K562 (cell line): ENCODE results near the gene UPK3A. TPM values are rescaled to one million over a fixed set of nuclear protein-coding genes. Genes with fewer than 3 reads are reported as not detected.

ENCODE experiments used
- ATAC-seq: fragments of 200-7000 bp; cut with Tn5 transposase; 3 replicates; pipeline ENCODE4 v1.9.1; 2020; ENCODE audit warnings: moderate library complexity
- BruUV-seq: library from RNA; stranded (reverse); fragments of 400-500 nt; replicated peaks from 2 replicates; lab custom pipeline; 2021; lab: Mats Ljungman, UMichigan
- CTCF ChIA-PET: fragments of 300-600 bp; formaldehyde crosslinking; extraction: SDS; loops from one replicate; lab custom pipeline; 2021; ENCODE audit warnings: low intra/inter-chr PET ratio; lab: Yijun Ruan, JAX
- POLR2A ChIA-PET: fragments of 300-600, 350-650 bp; sonication (Branson Sonifier 250); formaldehyde crosslinking; extraction: SDS; loops from one replicate; lab custom pipeline; 2021; ENCODE audit warnings: antibody characterized with exemption, inconsistent platforms; lab: Yijun Ruan, JAX
- DNase-seq, 4 experiments: peaks; one replicate each; pipeline versions ENCODE4 v3.0.0 to v3.0.0-alpha.2; 2011 to 2018; ENCODE audit warnings: low spot score in 3 of 4, mixed read lengths in 3 of 4; ENCODE audit errors: extremely low read depth in 1 of 4
- FAIRE-seq: peaks from 2 replicates; lab custom pipeline; 2011; peaks lifted over from hg19 to GRCh38; lab: Jason Lieb, UNC
- H2AFZ ChIP-seq: 2 replicates; pipeline ENCODE4 v1.6.0; 2011; ENCODE audit warnings: low read depth, low read length, control low read depth, inconsistent platforms
- H3K27ac ChIP-seq: fragments of 200-600 bp; 3 replicates; pipeline ENCODE4 v1.8.0; 2011; ENCODE audit warnings: low read depth, mild to moderate bottlenecking, control low read depth, inconsistent platforms, low read length, moderate library complexity, mixed read lengths; ENCODE audit errors: extremely low read depth
- H3K27me3 ChIP-seq, 2 experiments: fragments of 300-600 bp in 1 of 2; 2 replicates in 1 of 2; 3 replicates in 1 of 2; pipeline versions ENCODE4 v1.6.0 to v1.8.0; 2011; ENCODE audit warnings: inconsistent platforms in 2 of 2, low read length in 2 of 2, mild to moderate bottlenecking in 1 of 2, mixed read lengths in 1 of 2, moderate library complexity in 1 of 2; ENCODE audit not compliant: control insufficient read depth in 2 of 2, insufficient read depth in 2 of 2
- H3K36me3 ChIP-seq: fragments of 300-600 bp; 3 replicates; pipeline ENCODE4 v1.8.0; 2011; ENCODE audit warnings: mild to moderate bottlenecking, low read length, inconsistent platforms; ENCODE audit not compliant: control insufficient read depth, insufficient read depth
- H3K4me1 ChIP-seq, 2 experiments: fragments of 200-600 bp in 1 of 2; replicated peaks in 1 of 2; 2 replicates in 1 of 2; 3 replicates in 1 of 2; pipeline versions ENCODE4 v1.5.1 to v1.8.0; 2011; ENCODE audit warnings: inconsistent platforms in 2 of 2, low read length in 2 of 2, mild to moderate bottlenecking in 1 of 2, mixed read lengths in 1 of 2, moderate library complexity in 1 of 2; ENCODE audit not compliant: control insufficient read depth in 2 of 2, insufficient read depth in 2 of 2
- H3K4me2 ChIP-seq: 2 replicates; pipeline ENCODE4 v1.6.1; 2011; ENCODE audit warnings: low read length, control low read depth, inconsistent platforms, mixed read lengths; ENCODE audit not compliant: insufficient read depth
- H3K4me3 ChIP-seq: fragments of 200-600 bp; sonication (generic), shearing (Covaris generic); 2 replicates; pipeline ENCODE4 v1.5.1; 2016; ENCODE audit warnings: control low read depth, inconsistent platforms
- H3K79me2 ChIP-seq: fragments of 200-600 bp; 3 replicates; pipeline ENCODE4 v1.8.0; 2011; ENCODE audit warnings: low read length, inconsistent platforms; ENCODE audit not compliant: control insufficient read depth, insufficient read depth
- H3K9ac ChIP-seq, 2 experiments: 2 replicates each; pipeline versions ENCODE4 v1.6.0 to v1.6.1; 2011; ENCODE audit warnings: low read depth in 2 of 2, low read length in 2 of 2, control low read depth in 1 of 2, inconsistent platforms in 1 of 2, mild to moderate bottlenecking in 1 of 2, mixed read lengths in 1 of 2; ENCODE audit not compliant: insufficient read depth in 1 of 2
- H3K9me1 ChIP-seq: one replicate; pipeline ENCODE4 v1.6.0; 2011; ENCODE audit warnings: inconsistent platforms, mild to moderate bottlenecking, low read length, moderate library complexity; ENCODE audit not compliant: control insufficient read depth, insufficient read depth
- H3K9me3 ChIP-seq: replicated peaks from 2 replicates; pipeline ENCODE4 v1.5.1; 2011; ENCODE audit warnings: low read depth, low read length, inconsistent platforms; ENCODE audit not compliant: control insufficient read depth, insufficient read depth
- H4K20me1 ChIP-seq: replicated peaks from 2 replicates; pipeline ENCODE4 v1.6.1; 2011; ENCODE audit warnings: low read length, inconsistent platforms, mixed read lengths; ENCODE audit not compliant: control insufficient read depth, insufficient read depth
- CHD4 ChIP-seq: fragments of 200-600 bp; sonication (generic); IDR thresholded peaks from 3 replicates; pipeline ENCODE4 v1.6.1; 2012; ENCODE audit warnings: low read depth, mild to moderate bottlenecking, mixed read lengths, low read length, inconsistent platforms; ENCODE audit not compliant: insufficient read depth, insufficient replicate concordance, poor library complexity, severe bottlenecking
- HIVEP1 ChIP-seq: fragments of 250-450 bp; sonication (Bioruptor Pico); IDR thresholded peaks from 2 replicates; pipeline ENCODE4 v1.4.0; 2020; ENCODE audit warnings: mild to moderate bottlenecking
- LARP7 ChIP-seq: fragments of 450-650 bp; IDR thresholded peaks from 2 replicates; pipeline ENCODE4 v1.6.1; 2016
- MTA3 ChIP-seq: fragments of 450-650 bp; formaldehyde crosslinking; IDR thresholded peaks from 2 replicates; pipeline ENCODE4 v1.6.1; 2017; ENCODE audit warnings: mild to moderate bottlenecking, borderline replicate concordance
- NFXL1 ChIP-seq: fragments of 450-650 bp; formaldehyde crosslinking; IDR thresholded peaks from 2 replicates; pipeline ENCODE4 v1.4.0; 2021; ENCODE audit warnings: mild to moderate bottlenecking
- WGBS: fragments of 100-300 bp; shearing (Covaris generic); methylation state at CpG from one replicate; pipeline ENCODE4 v1.1.6; 2016; ENCODE audit warnings: low coverage, mixed read lengths; ENCODE audit not compliant: insufficient coverage; ENCODE audit errors: missing lambda C conversion rate; 5-methylcytosine and 5-hydroxymethylcytosine counted together
- in situ Hi-C: fragments of 300-500 bp; cut with MboI; formaldehyde crosslinking; loops from 4 replicates; pipeline ENCODE4 v1.15.0; 2018; ENCODE audit warnings: inconsistent platforms, mixed read lengths
- intact Hi-C: fragments of 100-400 bp; cut with micrococcal nuclease; formaldehyde crosslinking; loops from 2 replicates; pipeline ENCODE4 v1.14.2; 2022
- polyA plus RNA-seq, 8 experiments: library from polyadenylated mRNA; depleted of rRNA in 4 of 8; stranded (reverse) in 5 of 8; unstranded in 3 of 8; fragments of >200 nt; fragmentation: Nextera tagmentation in 2 of 8; fragmentation: Illumina TruSeq in 1 of 8; extraction: Ambion mirVana in 2 of 8; extraction: Trizol in 1 of 8; gene quantifications; 2 replicates each; pipeline versions ENCODE4 v1.2.1 to v1.2.3, GENCODE V29; 2011 to 2014; ENCODE audit warnings: inconsistent platforms in 1 of 8, missing spikeins in 1 of 8
- total RNA-seq, 7 experiments: library from RNA; depleted of rRNA in 6 of 7; stranded (reverse); fragments of >200 nt in 6 of 7; fragmentation: Illumina TruSeq in 2 of 7; extraction: Trizol in 2 of 7; gene quantifications; 2 replicates each; pipeline versions ENCODE4 v1.2.1 to v1.2.3, GENCODE V29; 2011 to 2021; ENCODE audit warnings: low replicate concordance in 1 of 7
- TF ChIP-seq, protein P1 (sequence below): sonication (generic); formaldehyde crosslinking; IDR thresholded peaks from 2 replicates; pipeline ENCODE4 v1.4.0; 2020; ENCODE audit warnings: mild to moderate bottlenecking, missing genetic modification reagents
- TF ChIP-seq, protein P2 (sequence below): sonication (generic); formaldehyde crosslinking; IDR thresholded peaks from 2 replicates; pipeline ENCODE4 v1.8.0; 2022; ENCODE audit warnings: mild to moderate bottlenecking, missing genetic modification reagents
- TF ChIP-seq, protein P3 (sequence below): sonication (generic); formaldehyde crosslinking; IDR thresholded peaks from 2 replicates; pipeline ENCODE4 v1.8.1; 2023; ENCODE audit warnings: mild to moderate bottlenecking, missing genetic modification reagents
- TF ChIP-seq, protein P4 (sequence below): fragments of 250-450 bp; sonication (Bioruptor Pico); IDR thresholded peaks from 2 replicates; pipeline ENCODE4 v1.5.0; 2021; ENCODE audit warnings: mild to moderate bottlenecking, borderline replicate concordance
- TF ChIP-seq, protein P5 (sequence below): fragments of 450-650 bp; formaldehyde crosslinking; IDR thresholded peaks from 2 replicates; pipeline ENCODE4 v1.4.0; 2020; ENCODE audit warnings: mild to moderate bottlenecking

The UPK3A gene
- total and polyA plus RNA-seq, 9 of the 15 experiments (the other 6 are each of a cell fraction or from before 2014, with no cell fraction given): not detected

DNA sequence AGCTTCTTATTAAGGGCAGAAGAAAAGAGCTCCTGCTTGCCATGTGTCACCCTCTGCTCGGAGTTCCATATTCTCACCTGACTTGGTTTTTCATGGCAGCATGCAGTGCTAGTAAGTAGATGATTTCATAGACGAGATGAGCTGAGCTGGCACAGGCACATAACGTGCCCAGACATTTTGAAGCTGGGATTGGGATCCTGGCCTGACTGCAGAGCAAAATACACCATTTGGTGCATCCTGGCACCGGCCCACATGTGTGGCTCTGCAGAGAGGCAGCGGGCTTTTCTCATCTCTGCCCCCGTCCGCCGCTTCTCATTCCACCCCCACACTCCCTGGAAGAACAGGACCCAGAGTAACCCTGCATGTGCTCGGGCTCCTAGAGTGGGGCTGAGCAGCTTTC is 49.8 kb downstream of the UPK3A start:
- FAIRE-seq (no peak), DNase-seq (no peak), ATAC-seq (no peak)
- Histone ChIP-seq H3K9ac (no peak overlapping the region), H3K79me2 (no peaks in the 10 kb centered on the region), H3K4me3 (no peak overlapping the region), H3K36me3 (peaks cover 86% of the 10 kb centered on the region; the same call in 2 of the 3 replicates), H3K9me1 (no peaks in the 10 kb centered on the region), H3K4me1 (no peaks in the 10 kb centered on the region), H3K27me3 (no peaks in the 10 kb centered on the region), H2AFZ (no peak overlapping the region), H3K4me2 (no peak overlapping the region), H4K20me1 (no peaks in the 10 kb centered on the region), H3K9me3 (no peaks in the 10 kb centered on the region), H3K27ac (no peak overlapping the region)
- intact Hi-C loops (no loop called here), in situ Hi-C loops (no loop called here)
- no TSS peak for BruUV-seq
- ChIA-PET CTCF (no interaction called here), POLR2A (interaction anchor here (0.6 kb wide), 1 partner anchor 55 kb away, joined by 3 read pairs; no protein-coding TSS in a partner anchor)
- 100% methylated on average over 7 of the region's 9 CpGs for WGBS
- TF ChIP-seq CHD4: no peak
- TF ChIP-seq MTA3: no peak
- no peak for TF ChIP-seq NFXL1 (CRISPR knock-in tag)
- TF ChIP-seq, protein P1, sequence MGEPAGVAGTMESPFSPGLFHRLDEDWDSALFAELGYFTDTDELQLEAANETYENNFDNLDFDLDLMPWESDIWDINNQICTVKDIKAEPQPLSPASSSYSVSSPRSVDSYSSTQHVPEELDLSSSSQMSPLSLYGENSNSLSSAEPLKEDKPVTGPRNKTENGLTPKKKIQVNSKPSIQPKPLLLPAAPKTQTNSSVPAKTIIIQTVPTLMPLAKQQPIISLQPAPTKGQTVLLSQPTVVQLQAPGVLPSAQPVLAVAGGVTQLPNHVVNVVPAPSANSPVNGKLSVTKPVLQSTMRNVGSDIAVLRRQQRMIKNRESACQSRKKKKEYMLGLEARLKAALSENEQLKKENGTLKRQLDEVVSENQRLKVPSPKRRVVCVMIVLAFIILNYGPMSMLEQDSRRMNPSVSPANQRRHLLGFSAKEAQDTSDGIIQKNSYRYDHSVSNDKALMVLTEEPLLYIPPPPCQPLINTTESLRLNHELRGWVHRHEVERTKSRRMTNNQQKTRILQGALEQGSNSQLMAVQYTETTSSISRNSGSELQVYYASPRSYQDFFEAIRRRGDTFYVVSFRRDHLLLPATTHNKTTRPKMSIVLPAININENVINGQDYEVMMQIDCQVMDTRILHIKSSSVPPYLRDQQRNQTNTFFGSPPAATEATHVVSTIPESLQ (CRISPR knock-in tag): no peak
- no peak for TF ChIP-seq HIVEP1
- no peak for TF ChIP-seq LARP7
- TF ChIP-seq, protein P2, sequence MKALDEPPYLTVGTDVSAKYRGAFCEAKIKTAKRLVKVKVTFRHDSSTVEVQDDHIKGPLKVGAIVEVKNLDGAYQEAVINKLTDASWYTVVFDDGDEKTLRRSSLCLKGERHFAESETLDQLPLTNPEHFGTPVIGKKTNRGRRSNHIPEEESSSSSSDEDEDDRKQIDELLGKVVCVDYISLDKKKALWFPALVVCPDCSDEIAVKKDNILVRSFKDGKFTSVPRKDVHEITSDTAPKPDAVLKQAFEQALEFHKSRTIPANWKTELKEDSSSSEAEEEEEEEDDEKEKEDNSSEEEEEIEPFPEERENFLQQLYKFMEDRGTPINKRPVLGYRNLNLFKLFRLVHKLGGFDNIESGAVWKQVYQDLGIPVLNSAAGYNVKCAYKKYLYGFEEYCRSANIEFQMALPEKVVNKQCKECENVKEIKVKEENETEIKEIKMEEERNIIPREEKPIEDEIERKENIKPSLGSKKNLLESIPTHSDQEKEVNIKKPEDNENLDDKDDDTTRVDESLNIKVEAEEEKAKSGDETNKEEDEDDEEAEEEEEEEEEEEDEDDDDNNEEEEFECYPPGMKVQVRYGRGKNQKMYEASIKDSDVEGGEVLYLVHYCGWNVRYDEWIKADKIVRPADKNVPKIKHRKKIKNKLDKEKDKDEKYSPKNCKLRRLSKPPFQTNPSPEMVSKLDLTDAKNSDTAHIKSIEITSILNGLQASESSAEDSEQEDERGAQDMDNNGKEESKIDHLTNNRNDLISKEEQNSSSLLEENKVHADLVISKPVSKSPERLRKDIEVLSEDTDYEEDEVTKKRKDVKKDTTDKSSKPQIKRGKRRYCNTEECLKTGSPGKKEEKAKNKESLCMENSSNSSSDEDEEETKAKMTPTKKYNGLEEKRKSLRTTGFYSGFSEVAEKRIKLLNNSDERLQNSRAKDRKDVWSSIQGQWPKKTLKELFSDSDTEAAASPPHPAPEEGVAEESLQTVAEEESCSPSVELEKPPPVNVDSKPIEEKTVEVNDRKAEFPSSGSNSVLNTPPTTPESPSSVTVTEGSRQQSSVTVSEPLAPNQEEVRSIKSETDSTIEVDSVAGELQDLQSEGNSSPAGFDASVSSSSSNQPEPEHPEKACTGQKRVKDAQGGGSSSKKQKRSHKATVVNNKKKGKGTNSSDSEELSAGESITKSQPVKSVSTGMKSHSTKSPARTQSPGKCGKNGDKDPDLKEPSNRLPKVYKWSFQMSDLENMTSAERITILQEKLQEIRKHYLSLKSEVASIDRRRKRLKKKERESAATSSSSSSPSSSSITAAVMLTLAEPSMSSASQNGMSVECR (CRISPR knock-in tag): no peak
- TF ChIP-seq, protein P3, sequence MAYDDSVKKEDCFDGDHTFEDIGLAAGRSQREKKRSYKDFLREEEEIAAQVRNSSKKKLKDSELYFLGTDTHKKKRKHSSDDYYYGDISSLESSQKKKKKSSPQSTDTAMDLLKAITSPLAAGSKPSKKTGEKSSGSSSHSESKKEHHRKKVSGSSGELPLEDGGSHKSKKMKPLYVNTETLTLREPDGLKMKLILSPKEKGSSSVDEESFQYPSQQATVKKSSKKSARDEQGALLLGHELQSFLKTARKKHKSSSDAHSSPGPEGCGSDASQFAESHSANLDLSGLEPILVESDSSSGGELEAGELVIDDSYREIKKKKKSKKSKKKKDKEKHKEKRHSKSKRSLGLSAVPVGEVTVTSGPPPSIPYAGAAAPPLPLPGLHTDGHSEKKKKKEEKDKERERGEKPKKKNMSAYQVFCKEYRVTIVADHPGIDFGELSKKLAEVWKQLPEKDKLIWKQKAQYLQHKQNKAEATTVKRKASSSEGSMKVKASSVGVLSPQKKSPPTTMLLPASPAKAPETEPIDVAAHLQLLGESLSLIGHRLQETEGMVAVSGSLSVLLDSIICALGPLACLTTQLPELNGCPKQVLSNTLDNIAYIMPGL (CRISPR knock-in tag): no peak
- TF ChIP-seq, protein P4, sequence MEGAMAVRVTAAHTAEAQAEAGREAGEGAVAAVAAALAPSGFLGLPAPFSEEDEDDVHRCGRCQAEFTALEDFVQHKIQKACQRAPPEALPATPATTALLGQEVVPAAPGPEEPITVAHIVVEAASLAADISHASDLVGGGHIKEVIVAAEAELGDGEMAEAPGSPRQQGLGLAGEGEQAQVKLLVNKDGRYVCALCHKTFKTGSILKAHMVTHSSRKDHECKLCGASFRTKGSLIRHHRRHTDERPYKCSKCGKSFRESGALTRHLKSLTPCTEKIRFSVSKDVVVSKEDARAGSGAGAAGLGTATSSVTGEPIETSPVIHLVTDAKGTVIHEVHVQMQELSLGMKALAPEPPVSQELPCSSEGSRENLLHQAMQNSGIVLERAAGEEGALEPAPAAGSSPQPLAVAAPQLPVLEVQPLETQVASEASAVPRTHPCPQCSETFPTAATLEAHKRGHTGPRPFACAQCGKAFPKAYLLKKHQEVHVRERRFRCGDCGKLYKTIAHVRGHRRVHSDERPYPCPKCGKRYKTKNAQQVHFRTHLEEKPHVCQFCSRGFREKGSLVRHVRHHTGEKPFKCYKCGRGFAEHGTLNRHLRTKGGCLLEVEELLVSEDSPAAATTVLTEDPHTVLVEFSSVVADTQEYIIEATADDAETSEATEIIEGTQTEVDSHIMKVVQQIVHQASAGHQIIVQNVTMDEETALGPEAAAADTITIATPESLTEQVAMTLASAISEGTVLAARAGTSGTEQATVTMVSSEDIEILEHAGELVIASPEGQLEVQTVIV (CRISPR knock-in tag): no peak
- TF ChIP-seq, protein P5, sequence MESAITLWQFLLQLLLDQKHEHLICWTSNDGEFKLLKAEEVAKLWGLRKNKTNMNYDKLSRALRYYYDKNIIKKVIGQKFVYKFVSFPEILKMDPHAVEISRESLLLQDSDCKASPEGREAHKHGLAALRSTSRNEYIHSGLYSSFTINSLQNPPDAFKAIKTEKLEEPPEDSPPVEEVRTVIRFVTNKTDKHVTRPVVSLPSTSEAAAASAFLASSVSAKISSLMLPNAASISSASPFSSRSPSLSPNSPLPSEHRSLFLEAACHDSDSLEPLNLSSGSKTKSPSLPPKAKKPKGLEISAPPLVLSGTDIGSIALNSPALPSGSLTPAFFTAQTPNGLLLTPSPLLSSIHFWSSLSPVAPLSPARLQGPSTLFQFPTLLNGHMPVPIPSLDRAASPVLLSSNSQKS: no peak
